ENCODE results near the gene CDCA7. TPM values are rescaled to one million over a fixed set of nuclear protein-coding genes. Genes with fewer than 3 reads are reported as not detected.

Gene CDCA7
- total RNA-seq, 1 experiment from 2014 or later: 50.3 TPM

DNA sequence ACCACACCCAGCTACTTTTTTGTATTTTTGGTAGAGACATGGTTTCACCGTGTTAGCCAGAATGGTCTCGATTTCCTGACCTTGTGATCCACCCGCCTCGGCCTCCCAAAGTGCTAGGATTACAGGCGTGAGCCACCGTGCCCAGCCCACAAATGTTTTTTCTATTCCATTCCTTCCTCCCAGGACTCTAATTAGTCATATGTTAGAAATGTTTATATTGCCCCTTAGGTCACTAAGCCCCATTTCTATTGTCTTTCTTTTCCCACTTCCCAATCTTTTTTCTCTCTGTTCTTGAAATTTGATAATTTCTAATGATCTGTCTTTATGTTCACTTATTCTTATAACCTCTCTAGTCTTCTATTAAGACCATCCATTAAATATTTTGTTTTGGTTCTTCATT is 31.3 kb upstream of the CDCA7 start:
- Histone ChIP-seq H2BK120ac (ENCODE audit: low read depth, low read length, poor library complexity, severe bottlenecking) (no peak overlapping the region), H3K79me2 (ENCODE audit: insufficient read depth, low read length) (no peaks in the 10 kb centered on the region), H3K27ac (ENCODE audit: insufficient read length, low read depth, low read length) (no peak overlapping the region), H2BK5ac (ENCODE audit: insufficient read length, low read length) (no peak overlapping the region), H4K91ac (ENCODE audit: insufficient read length, low read depth, low read length) (no peak overlapping the region), H4K5ac (ENCODE audit: insufficient read length, low read depth, low read length) (no peak overlapping the region), H3K56ac (ENCODE audit: insufficient read length, low read depth, low read length) (no peak overlapping the region), H3K4ac (ENCODE audit: low read depth, low read length) (no peak overlapping the region), H2AK5ac (ENCODE audit: insufficient read length, low read length) (no peak overlapping the region), H3K79me1 (ENCODE audit: insufficient read depth, low read depth, low read length, poor library complexity, severe bottlenecking) (no peaks in the 10 kb centered on the region), H2BK20ac (ENCODE audit: low read depth, low read length, poor library complexity, severe bottlenecking) (no peak overlapping the region), H3K23ac (ENCODE audit: insufficient read length, low read depth, low read length) (no peak overlapping the region), H3K9me3 (ENCODE audit: control insufficient read depth, low read depth, low read length) (no peaks in the 10 kb centered on the region), H3K14ac (ENCODE audit: insufficient read depth, low read length) (no peak overlapping the region), H4K20me1 (ENCODE audit: control insufficient read depth, insufficient read depth, insufficient read length) (no peaks in the 10 kb centered on the region), H3K18ac (ENCODE audit: insufficient read length, low read depth, low read length) (no peak overlapping the region), H3K9ac (ENCODE audit: extremely low read depth, insufficient read length, low read length) (no peak overlapping the region), H3K4me1 (ENCODE audit: insufficient read depth, low read length) (no peaks in the 10 kb centered on the region), H2AFZ (ENCODE audit: low read length) (no peak overlapping the region), H2BK12ac (ENCODE audit: insufficient read length, low read depth, low read length) (no peak overlapping the region), H3K4me2 (ENCODE audit: insufficient read depth, insufficient read length, low read length) (no peak overlapping the region), H3K23me2 (ENCODE audit: insufficient read length, low read depth, low read length, poor library complexity, severe bottlenecking) (no peaks in the 10 kb centered on the region), H2BK15ac (ENCODE audit: low read depth, low read length) (no peak overlapping the region), H3K27me3 (ENCODE audit: insufficient read depth, low read length) (no peaks in the 10 kb centered on the region), H4K8ac (replicated peaks; ENCODE audit: insufficient read length, low read depth, low read length) (no peak overlapping the region), H3T11ph (ENCODE audit: low read length) (no peak overlapping the region)
- H3K27me3 Mint-ChIP-seq (ENCODE audit: low read depth): peaks cover 4% of the 10 kb centered on the region; the same call in 1 of the 2 replicates
- TF ChIP-seq, protein P1, sequence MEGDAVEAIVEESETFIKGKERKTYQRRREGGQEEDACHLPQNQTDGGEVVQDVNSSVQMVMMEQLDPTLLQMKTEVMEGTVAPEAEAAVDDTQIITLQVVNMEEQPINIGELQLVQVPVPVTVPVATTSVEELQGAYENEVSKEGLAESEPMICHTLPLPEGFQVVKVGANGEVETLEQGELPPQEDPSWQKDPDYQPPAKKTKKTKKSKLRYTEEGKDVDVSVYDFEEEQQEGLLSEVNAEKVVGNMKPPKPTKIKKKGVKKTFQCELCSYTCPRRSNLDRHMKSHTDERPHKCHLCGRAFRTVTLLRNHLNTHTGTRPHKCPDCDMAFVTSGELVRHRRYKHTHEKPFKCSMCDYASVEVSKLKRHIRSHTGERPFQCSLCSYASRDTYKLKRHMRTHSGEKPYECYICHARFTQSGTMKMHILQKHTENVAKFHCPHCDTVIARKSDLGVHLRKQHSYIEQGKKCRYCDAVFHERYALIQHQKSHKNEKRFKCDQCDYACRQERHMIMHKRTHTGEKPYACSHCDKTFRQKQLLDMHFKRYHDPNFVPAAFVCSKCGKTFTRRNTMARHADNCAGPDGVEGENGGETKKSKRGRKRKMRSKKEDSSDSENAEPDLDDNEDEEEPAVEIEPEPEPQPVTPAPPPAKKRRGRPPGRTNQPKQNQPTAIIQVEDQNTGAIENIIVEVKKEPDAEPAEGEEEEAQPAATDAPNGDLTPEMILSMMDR (conservative IDR thresholded peaks at IDR 0.05): no peak
- H3K36me3 Mint-ChIP-seq (ENCODE audit: insufficient read depth in 1 of 3, low read depth in 3 of 3): peaks cover 0 to 15% (median 4%) of the 10 kb centered on the region in 3 experiments; a peak in 4 of 7 replicates
- peaks cover 24 to 25% of the 10 kb centered on the region in 2 experiments for H3K9me3 Mint-ChIP-seq
- H3K4me1 Mint-ChIP-seq: no peaks in the 10 kb centered on the region
- no CpG with 5 or more reads among the region's 6 CpGs for WGBS (ENCODE audit: extremely low coverage, insufficient read length, low lambda C conversion rate)
- DNase-seq: no peak
- H3K27ac Mint-ChIP-seq: no peak overlapping the region; a peak in 1 of 7 replicates
- H3K4me3 Mint-ChIP-seq: no peak overlapping the region

Data from H9 (cell line).